CD4-positive, alpha-beta T cell (primary cell): ENCODE data around the gene IRAK2. TPM values are rescaled to one million over a fixed set of nuclear protein-coding genes. Genes with fewer than 3 reads are reported as not detected.
A peak's percentile ranks its signal among the peaks of the same experiment; 100 is the strongest.

Experiments used
- ATAC-seq: fragments of 200-7000 bp; cut with Tn5 transposase; one replicate; pipeline ENCODE4 v1.10.0; 2022; ENCODE audit warnings: mild to moderate bottlenecking; ENCODE audit not compliant: poor library complexity
- CTCF ChIA-PET: fragments of 350-600 bp; sonication (Branson Sonifier 250); formaldehyde crosslinking; loops from one replicate; lab custom pipeline; 2021; ENCODE audit warnings: antibody characterized with exemption, inconsistent platforms; lab: Charles Lee
- POLR2A ChIA-PET: fragments of 350-600 bp; sonication (Branson Sonifier 250); formaldehyde crosslinking; loops from one replicate; lab custom pipeline; 2021; ENCODE audit warnings: antibody characterized with exemption, inconsistent platforms; lab: Charles Lee
- DNase-seq, 14 experiments: peaks; one replicate each; pipeline ENCODE4 v3.0.0-alpha.2; 2013 to 2020; ENCODE audit warnings: mixed read lengths in 2 of 14
- H3K27ac ChIP-seq, 2 donors: one replicate each; pipeline versions ENCODE4 v1.5.1 to v1.7.0; 2013; ENCODE audit warnings: low read length in 2 of 2, low read depth in 1 of 2, mild to moderate bottlenecking in 1 of 2
- H3K27me3 ChIP-seq, 2 experiments: 1 replicate in 1 of 2; 2 replicates in 1 of 2; pipeline versions ENCODE4 v1.6.1 to v1.7.0; 2013; ENCODE audit warnings: low read length in 2 of 2, control low read depth in 1 of 2, mild to moderate bottlenecking in 1 of 2, moderate library complexity in 1 of 2; ENCODE audit not compliant: insufficient read depth in 2 of 2, control insufficient read depth in 1 of 2
- H3K36me3 ChIP-seq: one replicate; pipeline ENCODE4 v1.6.1; 2013; ENCODE audit warnings: low read length, control low read depth; ENCODE audit not compliant: insufficient read depth
- H3K4me1 ChIP-seq: one replicate; pipeline ENCODE4 v1.6.1; 2013; ENCODE audit warnings: low read length, control low read depth; ENCODE audit not compliant: insufficient read depth
- H3K4me3 ChIP-seq: one replicate; pipeline ENCODE4 v1.5.1; 2013; ENCODE audit warnings: mild to moderate bottlenecking, low read length, moderate library complexity
- H3K9me3 ChIP-seq, 2 experiments: 1 replicate in 1 of 2; 2 replicates in 1 of 2; pipeline versions ENCODE4 v1.6.1 to v1.7.0; 2013; ENCODE audit warnings: low read length in 2 of 2, mild to moderate bottlenecking in 2 of 2, control low read depth in 1 of 2, moderate library complexity in 1 of 2; ENCODE audit not compliant: control insufficient read depth in 1 of 2, insufficient read depth in 1 of 2
- H3K27ac Mint-ChIP-seq: one replicate; pipeline ENCODE4 v1.8.0; 2020; ENCODE audit warnings: mixed read lengths
- H3K27me3 Mint-ChIP-seq: one replicate; pipeline ENCODE4 v1.8.0; 2021; ENCODE audit warnings: mixed read lengths
- H3K36me3 Mint-ChIP-seq: one replicate; pipeline ENCODE4 v1.8.0; 2021; ENCODE audit warnings: low read depth, mixed read lengths
- H3K4me1 Mint-ChIP-seq: one replicate; pipeline ENCODE4 v1.8.0; 2021; ENCODE audit warnings: low read depth, mixed read lengths
- H3K4me3 Mint-ChIP-seq: one replicate; pipeline ENCODE4 v1.8.0; 2020; ENCODE audit warnings: mild to moderate bottlenecking, mixed read lengths
- H3K9me3 Mint-ChIP-seq: one replicate; pipeline ENCODE4 v1.8.0; 2020; ENCODE audit warnings: mixed read lengths
- CTCF ChIP-seq: fragments of 200-600 bp; IDR thresholded peaks from one replicate; pipeline ENCODE4 v1.8.0; 2022; ENCODE audit warnings: antibody characterized with exemption, mild to moderate bottlenecking
- intact Hi-C, 2 experiments: fragments of 100-400 bp; cut with DNase I in 1 of 2; cut with micrococcal nuclease in 1 of 2; formaldehyde crosslinking; loops; one replicate each; pipeline versions ENCODE4 v1.15.1 to v1.9.0; 2023 to 2025; cut with DNase I, micrococcal nuclease
- total RNA-seq, 174 experiments: library from RNA in 2 of 174; stranded (reverse) in 2 of 174; gene quantifications; one replicate each; pipeline ENCODE4 v1.2.3 and lab custom pipeline; 2021 to 2026

Gene IRAK2
- total RNA-seq, 2 experiments from 2014 or later, result 1.4 to 1.6 TPM

- H3K4me3 Mint-ChIP-seq, result peak overlapping the region; percentile 75
- H3K9me3 Mint-ChIP-seq, result no peaks in the 10 kb centered on the region
- Histone ChIP-seq H3K36me3 (peaks cover 12% of the 10 kb centered on the region), H3K27me3 (no peaks in the 10 kb centered on the region), H3K4me1 (peaks cover 83% of the 10 kb centered on the region), H3K4me3 (no peak overlapping the region), H3K9me3 (no peaks in the 10 kb centered on the region), H3K27ac (peak overlapping the region; percentile 86 to 95)
- no peak for TF ChIP-seq CTCF
- H3K4me1 Mint-ChIP-seq, result peaks cover 71% of the 10 kb centered on the region
- H3K36me3 Mint-ChIP-seq, result peaks cover 17% of the 10 kb centered on the region
- ChIA-PET POLR2A (interaction anchor here (0.7 to 2.6 kb wide), 12 partner anchors 11 to 65 kb away, joined by 3 to 19 read pairs (median 5); partner anchors contain the start of genes IRAK2, TATDN2 and VHL), CTCF (interaction anchor here (0.5 to 1.7 kb wide), 4 partner anchors 12 to 65 kb away, joined by 3 to 6 read pairs (median 4); no protein-coding TSS in a partner anchor)
- intact Hi-C loops, result loop anchor here in 1 of 2 experiments (2.0 to 10.0 kb wide), 2 partner anchors 26 to 54 kb away; partner anchors contain the start of gene VHL
- peak; percentile 50 to 94 (median 64) for DNase-seq
- ATAC-seq, result peak; percentile 81
- H3K27me3 Mint-ChIP-seq, result no peaks in the 10 kb centered on the region
- peak overlapping the region; percentile 93 for H3K27ac Mint-ChIP-seq
These were observed 34.3 kb downstream of the IRAK2 start for GRCh38 chr3:10198761-10199649.

GRCh38 chr3:10204921-10205320, 40.2 kb downstream of the IRAK2 start:
- Mint-ChIP-seq H3K4me3 (no peak overlapping the region), H3K9me3 (no peaks in the 10 kb centered on the region), H3K4me1 (peaks cover 25% of the 10 kb centered on the region), H3K27me3 (no peaks in the 10 kb centered on the region), H3K36me3 (peaks cover 25% of the 10 kb centered on the region), H3K27ac (no peak overlapping the region)
- Histone ChIP-seq H3K4me1 (peaks cover 24% of the 10 kb centered on the region), H3K27me3 (no peaks in the 10 kb centered on the region), H3K9me3 (no peaks in the 10 kb centered on the region), H3K4me3 (no peak overlapping the region), H3K27ac (no peak overlapping the region), H3K36me3 (peaks cover 14% of the 10 kb centered on the region)
- no peak for TF ChIP-seq CTCF
- ChIA-PET POLR2A (interaction anchor here (1.5 to 1.8 kb wide), 2 partner anchors 11 to 13 kb away, joined by 7 read pairs; no protein-coding TSS in a partner anchor), CTCF (interaction anchor here (1.2 kb wide), 1 partner anchor 18 kb away, joined by 3 read pairs; no protein-coding TSS in a partner anchor)
- DNase-seq (no peak), ATAC-seq (no peak)
- intact Hi-C loops, result loop anchor here in 1 of 2 experiments (5.0 kb wide), 1 partner anchor 38 kb away; no protein-coding TSS in a partner anchor

GRCh38 chr3:10205451-10206165, 40.9 kb downstream of the IRAK2 start:
- H3K4me1 Mint-ChIP-seq, result peaks cover 22% of the 10 kb centered on the region
- TF ChIP-seq CTCF, result no peak

More at GRCh38 chr3:10205451-10206165, 40.9 kb downstream of the IRAK2 start:
- no peak overlapping the region for H3K27ac ChIP-seq
- DNase-seq, result peak in 2 of 14 experiments; percentile 40 to 53
- Mint-ChIP-seq H3K36me3 (peaks cover 23% of the 10 kb centered on the region), H3K9me3 (no peaks in the 10 kb centered on the region), H3K27me3 (no peaks in the 10 kb centered on the region), H3K27ac (no peak overlapping the region), H3K4me3 (no peak overlapping the region)
- no peak overlapping the region for H3K4me3 ChIP-seq
- H3K36me3 ChIP-seq, result peaks cover 14% of the 10 kb centered on the region
- no peaks in the 10 kb centered on the region for H3K27me3 ChIP-seq
- intact Hi-C loops, result no loop called here
- CTCF ChIA-PET, result interaction anchor here (0.9 to 1.2 kb wide), 2 partner anchors 19 to 66 kb away, joined by 3 read pairs; no protein-coding TSS in a partner anchor
- ATAC-seq, result no peak
- H3K9me3 ChIP-seq, result no peaks in the 10 kb centered on the region
- peaks cover 17% of the 10 kb centered on the region for H3K4me1 ChIP-seq
- POLR2A ChIA-PET, result interaction anchor here (0.9 to 1.5 kb wide), 2 partner anchors 11 to 43 kb away, joined by 3 to 5 read pairs; no protein-coding TSS in a partner anchor
